ENCODE results near the gene PIGO. TPM values are rescaled to one million over a fixed set of nuclear protein-coding genes. Genes with fewer than 3 reads are reported as not detected.

PIGO gene
- total RNA-seq, 2 donors from 2014 or later = 12.5 to 15.0 TPM

DNA sequence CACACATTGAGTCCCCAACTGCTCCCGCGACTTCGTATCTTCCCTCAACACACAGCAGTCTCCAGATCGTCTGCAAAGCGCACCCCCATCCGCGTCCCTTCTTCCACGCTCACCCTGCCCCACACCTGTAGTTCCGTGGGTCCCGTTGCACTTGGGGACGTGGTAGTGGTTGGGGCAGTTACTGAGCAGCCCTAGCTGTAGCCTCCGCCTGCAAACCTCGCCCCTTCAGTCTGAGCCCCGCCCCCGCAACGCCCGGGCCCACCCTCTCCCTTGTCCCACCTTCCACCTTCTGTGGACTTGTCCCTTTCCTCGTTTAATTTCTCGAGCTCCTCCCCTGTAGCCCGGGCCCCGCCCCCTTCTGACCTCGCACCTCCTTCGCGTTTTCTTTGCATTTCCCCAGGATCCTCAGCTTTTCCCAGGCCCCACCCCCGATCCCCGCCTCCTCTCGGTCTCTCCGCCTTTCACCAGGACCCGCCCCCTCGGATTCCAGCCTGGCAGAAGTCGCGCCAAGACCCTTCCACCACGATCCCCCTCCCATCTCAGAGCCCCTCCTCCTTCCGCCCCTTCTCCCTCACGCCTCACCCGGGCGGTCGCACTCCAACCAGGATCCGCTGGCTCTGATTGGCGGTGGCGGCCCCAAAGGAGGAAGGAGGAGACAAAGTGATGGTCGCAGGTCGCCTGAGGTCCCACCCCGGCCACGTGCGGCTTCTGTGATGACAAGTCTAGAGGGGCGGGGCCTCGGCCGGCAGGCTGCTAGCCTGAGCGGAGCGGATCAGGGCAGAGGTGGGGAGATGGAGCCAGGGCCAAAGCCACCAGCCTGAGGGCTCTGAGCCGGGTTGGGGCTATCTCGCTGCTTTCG is 19.5 kb upstream of the PIGO start, which contains the start of gene ATOSB:
Gene ATOSB (minus strand): TSS at position 183 of the 859 bp plus-strand sequence. CDS start 7,588 bp downstream, outside the sequence.
- 1% methylated on average over 33 to 54 of the region's 54 CpGs for WGBS, 2 donors
- peak within 1 kb of the TSS; percentile 60 to 87 (median 84) for H3K27ac ChIP-seq
- TF ChIP-seq CTCF (IDR thresholded peaks at IDR 0.05) = peak in 1 of 7 experiments; percentile 8
- peak; percentile 31 to 73 (median 61) for TF ChIP-seq POLR2A (IDR thresholded peaks at IDR 0.05)
- H3K4me3 ChIP-seq = peak within 1 kb of the TSS; percentile 26 to 70
- no peaks in the 10 kb centered on the region for H3K9me3 ChIP-seq
- no peaks in the 10 kb centered on the region for H3K27me3 ChIP-seq
- peak; percentile 96 to 98 (median 98) for DNase-seq
- H3K36me3 ChIP-seq (replicated peaks in 1 of 2; ENCODE audit: insufficient read depth in 1 of 2, low read depth in 2 of 2) = no peaks in the 10 kb centered on the region
- ATAC-seq = peak; percentile 76
- intact Hi-C loops (cut with DNase I) = loop anchor here (5.0 kb wide), 2 partner anchors 146 to 361 kb away; no protein-coding TSS in a partner anchor
- peaks cover 37% of the 10 kb centered on the region for H3K4me1 ChIP-seq

GRCh38 chr9:35114840-35115628 is 18.6 kb upstream of the PIGO start:
- H3K4me3 ChIP-seq = peak overlapping the region; percentile 26 to 70
- no peak for ATAC-seq
- H3K27ac ChIP-seq = peak overlapping the region; percentile 60 to 87 (median 84)
- peaks cover 45% of the 10 kb centered on the region for H3K4me1 ChIP-seq
- no peaks in the 10 kb centered on the region for H3K36me3 ChIP-seq (replicated peaks in 1 of 2; ENCODE audit: insufficient read depth in 1 of 2, low read depth in 2 of 2)
- 10 to 15% methylated on average over 10 to 12 of the region's 12 CpGs for WGBS, 2 donors
- no peak for TF ChIP-seq CTCF (IDR thresholded peaks at IDR 0.05)
- peak in 1 of 3 donors; percentile 42 for TF ChIP-seq POLR2A (IDR thresholded peaks at IDR 0.05)
- H3K27me3 ChIP-seq = no peaks in the 10 kb centered on the region
- H3K9me3 ChIP-seq = no peaks in the 10 kb centered on the region
- peak in 3 of 4 donors; percentile 44 to 72 (median 50) for DNase-seq
- intact Hi-C loops (cut with DNase I) = loop anchor here (5.0 kb wide), 2 partner anchors 147 to 362 kb away; no protein-coding TSS in a partner anchor

- ATAC-seq (no peak), DNase-seq (peak; percentile 45 to 82 (median 51))
- Histone ChIP-seq H3K4me3 (no peak overlapping the region), H3K27me3 (no peaks in the 10 kb centered on the region), H3K36me3 (replicated peaks in 1 of 2; ENCODE audit: insufficient read depth in 1 of 2, low read depth in 2 of 2) (no peaks in the 10 kb centered on the region), H3K27ac (peak overlapping the region; percentile 60 to 87 (median 84)), H3K4me1 (peaks cover 47% of the 10 kb centered on the region), H3K9me3 (no peaks in the 10 kb centered on the region)
- TF ChIP-seq CTCF (IDR thresholded peaks at IDR 0.05) = no peak
- TF ChIP-seq POLR2A (IDR thresholded peaks at IDR 0.05) = no peak
- WGBS, 2 donors = 23 to 43% methylated on average over 5 of the region's 5 CpGs
- intact Hi-C loops (cut with DNase I) = no loop called here
These were observed 17.9 kb upstream of the PIGO start for GRCh38 chr9:35114113-35114839.

DNA sequence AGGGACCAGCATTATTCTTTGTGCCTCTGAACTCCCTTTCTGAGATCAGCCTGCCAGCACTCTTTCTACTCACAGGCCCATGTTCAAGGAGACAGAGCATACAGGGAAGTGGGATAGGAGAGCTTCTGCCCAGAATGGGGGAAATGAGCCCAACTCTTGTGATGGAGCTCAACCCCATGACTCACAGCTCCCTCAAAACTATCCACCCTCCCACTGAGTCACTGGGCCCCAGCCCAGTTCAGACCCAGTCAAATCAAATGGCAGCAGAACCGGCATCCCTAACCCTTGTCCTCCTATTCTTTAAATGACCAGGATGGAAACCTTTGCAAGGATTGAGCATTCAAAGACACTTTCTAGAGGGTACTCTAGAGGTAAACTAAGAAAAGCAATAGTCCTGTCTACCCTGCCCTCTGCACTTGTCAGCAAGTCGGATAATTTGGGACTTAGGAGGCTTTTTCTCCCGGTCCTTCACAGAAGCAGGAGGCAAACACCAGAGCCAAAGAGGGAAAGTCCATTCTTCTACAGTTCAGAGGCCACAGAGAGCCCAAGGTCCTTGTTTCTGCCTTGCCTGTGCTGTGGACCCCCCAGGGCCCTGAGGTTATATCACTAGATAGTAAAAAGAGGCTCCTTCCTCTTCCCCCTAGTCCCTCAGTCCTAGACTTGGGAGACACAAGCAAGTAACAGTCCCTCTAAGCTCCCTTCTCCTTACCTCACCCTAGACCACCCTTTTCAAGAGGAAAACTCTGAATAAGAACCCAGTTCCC is 16.0 kb upstream of the PIGO start:
- intact Hi-C loops (cut with DNase I) = no loop called here
- WGBS, 2 donors = 76 to 91% methylated on average over 3 of the region's 3 CpGs
- no peak overlapping the region for H3K4me3 ChIP-seq

More for the DNA sequence above, 16.0 kb upstream of the PIGO start:
- no peaks in the 10 kb centered on the region for H3K27me3 ChIP-seq
- H3K27ac ChIP-seq = peak overlapping the region in 3 of 4 donors; percentile 55 to 83 (median 76)
- TF ChIP-seq CTCF (IDR thresholded peaks at IDR 0.05) (no peak), POLR2A (IDR thresholded peaks at IDR 0.05) (no peak)
- no peaks in the 10 kb centered on the region for H3K9me3 ChIP-seq
- no peaks in the 10 kb centered on the region for H3K36me3 ChIP-seq (replicated peaks in 1 of 2; ENCODE audit: insufficient read depth in 1 of 2, low read depth in 2 of 2)
- no peak for ATAC-seq
- H3K4me1 ChIP-seq = peaks cover 47% of the 10 kb centered on the region
- peak in 1 of 4 donors; percentile 55 for DNase-seq

All from body of pancreas (tissue), 4 donors.